Measurements from ENCODE around the gene PNCK. TPM values are rescaled to one million over a fixed set of nuclear protein-coding genes. Genes with fewer than 3 reads are reported as not detected.

Gene PNCK
- total RNA-seq, 1 experiment from 2014 or later = 2.3 TPM

GRCh38 chrX:153667281-153667955 is 6.2 kb downstream of the PNCK start:
- H3K27me3 ChIP-seq (ENCODE audit: control insufficient read depth, insufficient read depth, low read length) = no peaks in the 10 kb centered on the region
- peak; percentile 49 for ATAC-seq
- TF ChIP-seq TCF7L2 (IDR thresholded peaks at IDR 0.05; ENCODE audit: low read depth, low read length) (no peak), POLR2AphosphoS5 (IDR thresholded peaks at IDR 0.05; ENCODE audit: low read depth, low read length) (no peak), SIN3A (IDR thresholded peaks at IDR 0.05; ENCODE audit: borderline replicate concordance, insufficient read depth, low read depth, low read length) (no peak)
- TF ChIP-seq, protein P1, sequence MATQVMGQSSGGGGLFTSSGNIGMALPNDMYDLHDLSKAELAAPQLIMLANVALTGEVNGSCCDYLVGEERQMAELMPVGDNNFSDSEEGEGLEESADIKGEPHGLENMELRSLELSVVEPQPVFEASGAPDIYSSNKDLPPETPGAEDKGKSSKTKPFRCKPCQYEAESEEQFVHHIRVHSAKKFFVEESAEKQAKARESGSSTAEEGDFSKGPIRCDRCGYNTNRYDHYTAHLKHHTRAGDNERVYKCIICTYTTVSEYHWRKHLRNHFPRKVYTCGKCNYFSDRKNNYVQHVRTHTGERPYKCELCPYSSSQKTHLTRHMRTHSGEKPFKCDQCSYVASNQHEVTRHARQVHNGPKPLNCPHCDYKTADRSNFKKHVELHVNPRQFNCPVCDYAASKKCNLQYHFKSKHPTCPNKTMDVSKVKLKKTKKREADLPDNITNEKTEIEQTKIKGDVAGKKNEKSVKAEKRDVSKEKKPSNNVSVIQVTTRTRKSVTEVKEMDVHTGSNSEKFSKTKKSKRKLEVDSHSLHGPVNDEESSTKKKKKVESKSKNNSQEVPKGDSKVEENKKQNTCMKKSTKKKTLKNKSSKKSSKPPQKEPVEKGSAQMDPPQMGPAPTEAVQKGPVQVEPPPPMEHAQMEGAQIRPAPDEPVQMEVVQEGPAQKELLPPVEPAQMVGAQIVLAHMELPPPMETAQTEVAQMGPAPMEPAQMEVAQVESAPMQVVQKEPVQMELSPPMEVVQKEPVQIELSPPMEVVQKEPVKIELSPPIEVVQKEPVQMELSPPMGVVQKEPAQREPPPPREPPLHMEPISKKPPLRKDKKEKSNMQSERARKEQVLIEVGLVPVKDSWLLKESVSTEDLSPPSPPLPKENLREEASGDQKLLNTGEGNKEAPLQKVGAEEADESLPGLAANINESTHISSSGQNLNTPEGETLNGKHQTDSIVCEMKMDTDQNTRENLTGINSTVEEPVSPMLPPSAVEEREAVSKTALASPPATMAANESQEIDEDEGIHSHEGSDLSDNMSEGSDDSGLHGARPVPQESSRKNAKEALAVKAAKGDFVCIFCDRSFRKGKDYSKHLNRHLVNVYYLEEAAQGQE (IDR thresholded peaks at IDR 0.05; ENCODE audit: insufficient read depth in 1 of 2, low read depth in 2 of 2, low read length in 1 of 2) = no peak
- TF ChIP-seq, protein P2, sequence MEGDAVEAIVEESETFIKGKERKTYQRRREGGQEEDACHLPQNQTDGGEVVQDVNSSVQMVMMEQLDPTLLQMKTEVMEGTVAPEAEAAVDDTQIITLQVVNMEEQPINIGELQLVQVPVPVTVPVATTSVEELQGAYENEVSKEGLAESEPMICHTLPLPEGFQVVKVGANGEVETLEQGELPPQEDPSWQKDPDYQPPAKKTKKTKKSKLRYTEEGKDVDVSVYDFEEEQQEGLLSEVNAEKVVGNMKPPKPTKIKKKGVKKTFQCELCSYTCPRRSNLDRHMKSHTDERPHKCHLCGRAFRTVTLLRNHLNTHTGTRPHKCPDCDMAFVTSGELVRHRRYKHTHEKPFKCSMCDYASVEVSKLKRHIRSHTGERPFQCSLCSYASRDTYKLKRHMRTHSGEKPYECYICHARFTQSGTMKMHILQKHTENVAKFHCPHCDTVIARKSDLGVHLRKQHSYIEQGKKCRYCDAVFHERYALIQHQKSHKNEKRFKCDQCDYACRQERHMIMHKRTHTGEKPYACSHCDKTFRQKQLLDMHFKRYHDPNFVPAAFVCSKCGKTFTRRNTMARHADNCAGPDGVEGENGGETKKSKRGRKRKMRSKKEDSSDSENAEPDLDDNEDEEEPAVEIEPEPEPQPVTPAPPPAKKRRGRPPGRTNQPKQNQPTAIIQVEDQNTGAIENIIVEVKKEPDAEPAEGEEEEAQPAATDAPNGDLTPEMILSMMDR (IDR thresholded peaks at IDR 0.05) = no peak
- H3K27ac ChIP-seq (ENCODE audit: low read length) = no peak overlapping the region
- peak overlapping the region; percentile 19 to 42 for H3K4me3 ChIP-seq (ENCODE audit: low read depth in 2 of 2, low read length in 2 of 2)
- in situ Hi-C loops (cut with HindIII; ENCODE audit: low pct_unique_long_range_greater_than_20kb, low sequenced_read_pairs) = no loop called here
- POLR2A ChIA-PET = interaction anchor here (0.6 kb wide), 1 partner anchor 14 kb away, joined by 3 read pairs; no protein-coding TSS in a partner anchor
- intact Hi-C loops (cut with micrococcal nuclease; ENCODE audit: unreplicated experiment) = loop anchor here (5.0 kb wide), 1 partner anchor 55 kb away; no protein-coding TSS in a partner anchor
- CTCF ChIA-PET = interaction anchor here (0.6 to 1.9 kb wide), 16 partner anchors 15 to 128 kb away, joined by 3 to 21 read pairs (median 4); partner anchors contain the start of gene SLC6A8
- DNase-seq (ENCODE audit: low read depth, low spot score) = no peak
- no TSS peak for BruUV-seq (replicated peaks)
- no peaks in the 10 kb centered on the region for H3K36me3 ChIP-seq (ENCODE audit: control insufficient read depth, insufficient read depth, low read length)
- H3K4me1 ChIP-seq (ENCODE audit: control insufficient read depth, insufficient read depth, low read length) = no peaks in the 10 kb centered on the region
- no peaks in the 10 kb centered on the region for H3K9me3 ChIP-seq (ENCODE audit: control insufficient read depth, insufficient read depth, low read depth, low read length)

GRCh38 chrX:153665726-153666306 is 7.8 kb downstream of the PNCK start:
- DNase-seq (ENCODE audit: low read depth, low spot score) (no peak), ATAC-seq (no peak)
- intact Hi-C loops (cut with micrococcal nuclease; ENCODE audit: unreplicated experiment) (loop anchor here (5.0 kb wide), 1 partner anchor 54 kb away; no protein-coding TSS in a partner anchor), in situ Hi-C loops (cut with HindIII; ENCODE audit: low pct_unique_long_range_greater_than_20kb, low sequenced_read_pairs) (no loop called here)
- no peak overlapping the region for H3K4me3 ChIP-seq (ENCODE audit: low read depth in 2 of 2, low read length in 2 of 2)
- no peak overlapping the region for H3K27ac ChIP-seq (ENCODE audit: low read length)
- ChIA-PET CTCF (no interaction called here), POLR2A (no interaction called here)
- peaks cover 4% of the 10 kb centered on the region; the same call in 1 of the 2 replicates for H3K27me3 ChIP-seq (ENCODE audit: control insufficient read depth, insufficient read depth, low read length)
- no peaks in the 10 kb centered on the region for H3K36me3 ChIP-seq (ENCODE audit: control insufficient read depth, insufficient read depth, low read length)
- no TSS peak for BruUV-seq (replicated peaks)
- TF ChIP-seq, protein P1 (IDR thresholded peaks at IDR 0.05; ENCODE audit: insufficient read depth in 1 of 2, low read depth in 2 of 2, low read length in 1 of 2) = no peak
- TF ChIP-seq POLR2AphosphoS5 (IDR thresholded peaks at IDR 0.05; ENCODE audit: low read depth, low read length) (no peak), TCF7L2 (IDR thresholded peaks at IDR 0.05; ENCODE audit: low read depth, low read length) (no peak)
- TF ChIP-seq, protein P2 (IDR thresholded peaks at IDR 0.05) = no peak
- H3K9me3 ChIP-seq (ENCODE audit: control insufficient read depth, insufficient read depth, low read depth, low read length) = no peaks in the 10 kb centered on the region
- no peaks in the 10 kb centered on the region for H3K4me1 ChIP-seq (ENCODE audit: control insufficient read depth, insufficient read depth, low read length)
